Muscle layer of colon (tissue), 2 donors: ENCODE results near the gene RNF4.

Experiments
- H3K27ac ChIP-seq: one replicate; pipeline ENCODE4 v1.7.0; 2013; ENCODE audit warnings: low read depth, mild to moderate bottlenecking, low read length, moderate library complexity
- H3K27me3 ChIP-seq, 2 donors: one replicate each; pipeline ENCODE4 v1.7.0; 2013; ENCODE audit warnings: low read length in 2 of 2, mild to moderate bottlenecking in 2 of 2; ENCODE audit not compliant: insufficient read depth in 2 of 2, control insufficient read depth in 1 of 2
- H3K36me3 ChIP-seq: one replicate; pipeline ENCODE4 v1.7.0; 2013; ENCODE audit warnings: mild to moderate bottlenecking, low read length; ENCODE audit not compliant: insufficient read depth
- H3K4me1 ChIP-seq: one replicate; pipeline ENCODE4 v1.7.0; 2013; ENCODE audit warnings: mild to moderate bottlenecking, low read length; ENCODE audit not compliant: insufficient read depth
- H3K4me3 ChIP-seq, 2 donors: one replicate each; pipeline ENCODE4 v1.7.0; 2013; ENCODE audit warnings: low read length in 2 of 2, low read depth in 1 of 2, mild to moderate bottlenecking in 1 of 2, moderate library complexity in 1 of 2
- H3K9ac ChIP-seq: one replicate; pipeline ENCODE4 v1.7.0; 2013; ENCODE audit warnings: low read length
- H3K9me3 ChIP-seq: one replicate; pipeline ENCODE4 v1.7.0; 2013; ENCODE audit warnings: mild to moderate bottlenecking, low read length
- donor health status: abdominal sarcoma.
- donor health status: Adenocarcinoma of cecum.

RNF4 gene, protein sequence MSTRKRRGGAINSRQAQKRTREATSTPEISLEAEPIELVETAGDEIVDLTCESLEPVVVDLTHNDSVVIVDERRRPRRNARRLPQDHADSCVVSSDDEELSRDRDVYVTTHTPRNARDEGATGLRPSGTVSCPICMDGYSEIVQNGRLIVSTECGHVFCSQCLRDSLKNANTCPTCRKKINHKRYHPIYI

DNA sequence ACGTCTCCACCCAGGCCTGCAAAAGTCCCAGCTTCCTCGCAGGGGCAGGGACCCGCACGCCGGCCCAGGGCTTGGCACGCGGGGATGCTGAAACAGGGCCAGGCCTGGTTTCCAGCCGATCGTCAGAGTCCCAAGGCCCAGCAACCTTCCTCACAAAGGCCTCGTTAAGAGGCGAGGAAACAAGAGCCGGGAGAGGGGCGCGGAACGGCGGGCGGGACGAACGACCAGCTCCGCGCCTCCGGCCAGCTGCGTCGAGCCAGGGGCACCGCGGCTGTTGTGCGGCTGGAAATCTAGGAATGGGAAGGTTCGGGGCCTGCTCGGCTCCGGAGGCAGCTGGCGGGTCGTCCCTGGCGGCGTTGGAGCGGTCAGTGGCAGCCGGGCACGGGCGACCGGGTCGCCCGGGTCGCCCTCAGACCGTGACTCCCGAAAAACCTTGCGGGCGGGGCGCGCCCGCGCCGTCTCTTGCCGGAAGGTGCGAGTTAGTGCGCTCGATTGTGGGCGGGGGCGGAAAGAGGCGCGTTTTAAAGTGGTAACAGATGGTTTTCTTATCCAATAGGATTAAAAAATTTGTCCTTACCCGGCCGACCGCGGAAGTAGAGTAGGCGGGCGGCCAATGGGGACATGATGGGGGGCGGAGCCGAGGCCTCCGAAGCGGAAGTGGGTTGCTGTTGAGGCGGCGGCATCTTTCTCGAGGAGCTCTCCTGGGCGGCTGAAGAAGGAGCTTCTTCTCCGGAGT is at the start of gene RNF4:
RNF4 (plus strand) TSS at position 651 of the 736 bp plus-strand sequence. CDS start 21,388 bp downstream, outside the sequence.
- H3K9me3 ChIP-seq = no peaks in the 10 kb centered on the region
- H3K9ac ChIP-seq = peak within 1 kb of the TSS; percentile 81
- peak within 1 kb of the TSS; percentile 95 for H3K27ac ChIP-seq
- peak within 1 kb of the TSS; percentile 93 to 94 for H3K4me3 ChIP-seq
- no peaks in the 10 kb centered on the region for H3K27me3 ChIP-seq
- H3K36me3 ChIP-seq = peaks cover 12% of the 10 kb centered on the region
- H3K4me1 ChIP-seq = peaks cover 20% of the 10 kb centered on the region

DNA sequence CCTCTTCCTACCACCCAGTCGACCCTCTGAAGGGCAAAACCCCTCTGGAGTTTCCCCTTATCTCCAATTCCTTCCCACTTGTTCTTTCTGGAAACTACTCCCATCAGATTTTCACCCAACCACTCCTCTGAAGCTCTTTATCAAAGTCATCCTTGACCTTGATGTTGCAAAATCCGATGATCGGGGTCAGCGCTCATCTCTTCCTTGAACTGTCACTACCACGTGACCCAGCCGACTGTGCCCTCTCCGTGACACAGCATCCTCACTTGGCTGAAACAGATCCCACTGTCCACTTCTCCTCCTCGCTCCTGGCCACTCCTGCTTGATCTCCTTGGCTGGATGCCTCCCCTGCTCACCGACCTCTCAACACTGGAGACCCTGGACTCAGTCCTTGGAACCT is 49.1 kb upstream of the RNF4 start:
- H3K4me3 ChIP-seq = no peak overlapping the region
- peaks cover 38 to 67% of the 10 kb centered on the region in 2 donors for H3K27me3 ChIP-seq

DNA sequence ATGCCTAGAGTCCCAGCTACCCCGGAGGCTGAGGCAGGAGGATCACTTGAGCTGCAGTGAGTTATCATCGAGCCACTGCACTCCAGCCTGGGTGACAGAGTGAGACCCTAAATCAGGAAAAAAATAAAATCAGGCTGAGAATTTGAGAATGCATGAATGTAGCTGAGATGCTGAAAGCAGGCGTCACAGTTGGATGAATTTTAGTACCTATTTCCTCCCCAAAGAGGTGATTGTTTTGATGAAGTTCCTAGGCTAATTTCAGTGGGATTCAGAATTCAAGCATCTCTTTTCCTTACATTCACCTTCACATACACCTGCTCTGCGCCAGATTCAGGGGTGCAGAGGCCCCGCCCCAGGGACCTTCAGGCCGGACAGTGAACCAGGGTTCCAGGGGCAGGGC is 47.0 kb upstream of the RNF4 start:
- peaks cover 31 to 53% of the 10 kb centered on the region in 2 donors for H3K27me3 ChIP-seq
- no peaks in the 10 kb centered on the region for H3K36me3 ChIP-seq
- no peak overlapping the region for H3K9ac ChIP-seq
- no peak overlapping the region for H3K27ac ChIP-seq
- no peaks in the 10 kb centered on the region for H3K9me3 ChIP-seq
- peaks cover 13% of the 10 kb centered on the region for H3K4me1 ChIP-seq
- H3K4me3 ChIP-seq = no peak overlapping the region

More for the DNA sequence above, 49.1 kb upstream of the RNF4 start:
- Histone ChIP-seq H3K9ac (no peak overlapping the region), H3K36me3 (no peaks in the 10 kb centered on the region), H3K4me1 (peaks cover 13% of the 10 kb centered on the region), H3K27ac (no peak overlapping the region), H3K9me3 (no peaks in the 10 kb centered on the region)

- Histone ChIP-seq H3K9me3 (no peaks in the 10 kb centered on the region), H3K9ac (no peak overlapping the region), H3K36me3 (no peaks in the 10 kb centered on the region), H3K4me3 (no peak overlapping the region), H3K27ac (no peak overlapping the region), H3K27me3 (peaks cover 25 to 50% of the 10 kb centered on the region in 2 donors), H3K4me1 (peaks cover 7% of the 10 kb centered on the region)
Measured at GRCh38 chr4:2423066-2423465, 45.8 kb upstream of the RNF4 start.

GRCh38 chr4:2423695-2424094 is 45.2 kb upstream of the RNF4 start:
- no peaks in the 10 kb centered on the region for H3K9me3 ChIP-seq
- H3K9ac ChIP-seq = no peak overlapping the region
- peaks cover 7% of the 10 kb centered on the region for H3K4me1 ChIP-seq
- no peak overlapping the region for H3K4me3 ChIP-seq
- H3K36me3 ChIP-seq = no peaks in the 10 kb centered on the region
- peaks cover 24 to 50% of the 10 kb centered on the region in 2 donors for H3K27me3 ChIP-seq
- no peak overlapping the region for H3K27ac ChIP-seq

DNA sequence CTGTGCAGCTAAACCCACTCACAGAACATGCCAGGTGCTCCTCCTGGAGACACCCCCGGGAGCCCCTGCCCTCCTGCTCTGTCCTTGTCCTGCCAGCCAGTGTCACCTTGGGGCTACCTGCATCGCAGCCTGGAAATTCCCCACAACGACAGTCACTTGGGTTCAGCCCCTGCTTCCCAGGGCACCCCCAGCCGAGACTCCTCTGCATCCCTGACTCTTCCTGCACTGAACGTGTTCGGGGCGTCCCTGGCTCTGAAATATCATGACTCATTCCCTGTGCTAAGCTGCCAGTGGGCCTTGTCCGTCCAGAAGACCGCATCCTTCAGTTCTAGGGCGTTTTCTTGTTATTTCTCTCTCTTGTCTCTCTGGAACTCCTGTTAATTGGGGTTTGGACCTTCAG is 44.3 kb upstream of the RNF4 start:
- Histone ChIP-seq H3K36me3 (no peaks in the 10 kb centered on the region), H3K9ac (no peak overlapping the region), H3K27me3 (peaks cover 24 to 42% of the 10 kb centered on the region in 2 donors), H3K4me1 (no peaks in the 10 kb centered on the region), H3K4me3 (no peak overlapping the region), H3K27ac (no peak overlapping the region), H3K9me3 (no peaks in the 10 kb centered on the region)

DNA sequence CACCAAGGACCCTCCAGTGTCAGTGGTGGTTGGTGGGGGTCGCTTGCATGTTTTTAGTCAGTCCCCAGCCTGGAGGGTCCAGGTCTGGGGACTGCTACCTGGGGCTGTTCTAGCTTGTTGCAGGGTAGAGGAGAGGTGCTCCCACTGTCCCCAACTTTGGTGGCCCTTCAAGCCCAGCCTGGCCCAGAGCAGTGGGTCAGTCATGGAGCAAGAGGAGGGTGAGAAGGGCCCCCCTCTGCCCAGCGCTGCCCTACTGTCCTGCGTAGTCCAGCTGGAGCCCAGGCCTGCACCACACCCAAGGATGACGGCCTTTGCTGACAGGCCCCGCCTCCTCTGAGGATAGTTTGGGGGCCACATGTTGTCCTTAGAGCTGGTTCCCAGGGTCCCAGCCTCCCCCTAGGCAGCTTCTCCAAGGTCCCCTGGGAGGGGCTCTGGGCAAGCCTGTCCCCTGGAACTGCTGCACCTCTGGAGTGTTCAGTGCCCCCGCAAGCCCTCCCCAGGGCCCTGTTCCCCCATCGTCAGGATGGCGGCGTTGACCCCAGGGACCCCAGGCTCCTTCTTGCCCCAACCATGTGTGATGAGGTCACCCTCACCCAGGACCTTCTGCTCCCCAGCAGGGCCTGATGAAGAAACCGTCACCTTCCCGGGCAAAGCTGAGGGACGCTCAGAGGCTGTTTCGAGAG is 43.4 kb upstream of the RNF4 start:
- H3K9ac ChIP-seq = no peak overlapping the region
- no peak overlapping the region for H3K27ac ChIP-seq
- H3K27me3 ChIP-seq = peaks cover 16 to 32% of the 10 kb centered on the region in 2 donors
- no peaks in the 10 kb centered on the region for H3K36me3 ChIP-seq
- H3K4me3 ChIP-seq = no peak overlapping the region
- no peaks in the 10 kb centered on the region for H3K9me3 ChIP-seq
- no peaks in the 10 kb centered on the region for H3K4me1 ChIP-seq

- Histone ChIP-seq H3K9ac (no peak overlapping the region), H3K4me1 (no peaks in the 10 kb centered on the region), H3K9me3 (no peaks in the 10 kb centered on the region), H3K27me3 (peaks cover 11 to 29% of the 10 kb centered on the region in 2 donors), H3K27ac (no peak overlapping the region), H3K36me3 (no peaks in the 10 kb centered on the region), H3K4me3 (no peak overlapping the region)
Measured at GRCh38 chr4:2426069-2426397, 42.9 kb upstream of the RNF4 start.

GRCh38 chr4:2426711-2427275 is 42.1 kb upstream of the RNF4 start:
- no peaks in the 10 kb centered on the region for H3K4me1 ChIP-seq
- H3K27ac ChIP-seq = no peak overlapping the region
- no peak overlapping the region for H3K4me3 ChIP-seq
- H3K36me3 ChIP-seq = no peaks in the 10 kb centered on the region
- H3K9ac ChIP-seq = no peak overlapping the region
- peaks cover 10 to 26% of the 10 kb centered on the region in 2 donors for H3K27me3 ChIP-seq
- H3K9me3 ChIP-seq = no peaks in the 10 kb centered on the region

DNA sequence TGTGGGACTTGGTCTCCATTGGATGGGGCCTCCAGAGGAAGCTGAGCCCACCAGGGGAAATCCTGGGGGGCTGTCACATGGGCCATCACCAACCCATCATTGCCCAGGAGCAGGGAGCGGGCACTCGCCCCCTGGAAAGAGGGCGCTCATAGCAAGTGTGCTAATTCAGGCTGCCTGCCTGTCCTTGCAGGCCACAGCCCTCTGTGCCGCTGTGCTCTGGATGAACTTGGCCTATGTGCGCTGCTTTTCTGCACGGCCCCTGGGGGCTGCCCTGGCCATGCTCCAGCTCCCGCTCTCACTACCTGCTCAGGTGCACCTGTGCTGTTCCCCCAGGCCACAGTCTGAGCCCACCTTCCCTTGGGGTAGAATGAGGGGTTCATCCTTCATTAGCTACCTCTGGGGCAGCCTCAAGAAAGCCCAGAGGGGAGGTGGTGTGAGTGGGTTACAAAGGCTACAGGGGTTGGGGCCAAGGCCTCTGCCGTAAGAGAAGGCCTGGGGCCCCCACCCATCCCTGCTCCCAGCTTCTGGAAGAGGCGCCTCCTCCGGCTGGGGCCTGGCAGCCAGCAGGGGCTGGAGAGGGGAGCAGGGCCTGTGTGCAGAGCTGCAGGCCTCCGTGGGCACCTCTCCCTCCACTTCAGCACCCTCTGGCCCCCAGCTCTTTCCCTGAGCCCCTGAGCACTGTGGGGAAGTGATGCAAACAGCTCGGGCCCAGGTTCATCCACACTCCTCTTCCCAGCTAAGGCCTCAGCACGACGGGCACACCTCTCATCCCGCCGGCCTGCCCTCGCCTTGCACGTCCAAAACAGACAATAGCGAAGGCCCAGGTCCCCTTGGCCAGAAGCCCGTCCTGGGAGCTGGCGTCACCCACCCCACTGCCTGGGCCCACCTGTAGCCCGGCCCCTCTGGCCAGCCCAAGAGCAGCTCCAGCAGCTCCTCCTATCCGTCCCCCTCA is 41.2 kb upstream of the RNF4 start:
- Histone ChIP-seq H3K4me1 (no peaks in the 10 kb centered on the region), H3K36me3 (no peaks in the 10 kb centered on the region), H3K27me3 (peaks cover 1 to 18% of the 10 kb centered on the region in 2 donors)

More for the DNA sequence above, 41.2 kb upstream of the RNF4 start:
- no peaks in the 10 kb centered on the region for H3K9me3 ChIP-seq
- no peak overlapping the region for H3K9ac ChIP-seq
- H3K4me3 ChIP-seq = no peak overlapping the region
- H3K27ac ChIP-seq = no peak overlapping the region
